ENCODE results near the gene SOX8. TPM values are rescaled to one million over a fixed set of nuclear protein-coding genes. Genes with fewer than 3 reads are reported as not detected.
A peak's percentile ranks its signal among the peaks of the same experiment; 100 is the strongest.
"Not testable (repeated sequence)": the region's sequence is repeated elsewhere in the genome, so short reads cannot be mapped to it uniquely, and the experiment has no call there.

SOX8 gene
- total RNA-seq, 1 donor from 2014 or later = 0.47 TPM

DNA sequence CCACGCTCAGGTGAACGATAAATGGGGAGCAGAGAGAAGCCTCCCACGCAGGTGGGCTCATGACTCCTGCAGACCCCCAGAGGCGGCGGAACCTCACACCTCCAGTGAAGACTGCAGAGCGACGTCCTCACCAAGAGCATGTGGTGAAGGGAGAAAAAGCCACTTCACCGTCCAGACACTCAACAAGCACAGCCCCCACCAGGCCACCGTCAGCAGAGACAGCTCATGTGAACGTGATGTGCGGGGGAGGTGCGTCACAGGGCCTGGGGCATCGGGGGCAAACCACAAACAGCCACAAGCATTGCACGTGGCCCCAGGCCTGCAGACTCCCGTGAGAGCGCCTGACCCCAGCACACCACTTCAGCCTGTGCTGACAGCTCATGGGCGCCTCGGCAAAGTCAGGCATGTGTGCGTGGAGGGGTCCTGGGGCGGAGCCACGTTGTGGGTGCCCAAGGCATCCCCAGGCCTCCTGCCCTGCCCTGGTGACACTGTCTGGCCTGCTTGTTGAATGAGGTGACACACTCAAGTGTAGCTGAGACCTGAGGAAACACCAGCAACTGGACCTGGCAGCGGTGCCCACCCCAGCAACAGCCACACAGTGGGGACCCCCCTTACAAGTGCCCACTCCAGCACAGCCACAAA is 29.8 kb upstream of the SOX8 start:
- intact Hi-C loops (cut with micrococcal nuclease) = no loop called here
- no peak for DNase-seq
- ATAC-seq = no peak

DNA sequence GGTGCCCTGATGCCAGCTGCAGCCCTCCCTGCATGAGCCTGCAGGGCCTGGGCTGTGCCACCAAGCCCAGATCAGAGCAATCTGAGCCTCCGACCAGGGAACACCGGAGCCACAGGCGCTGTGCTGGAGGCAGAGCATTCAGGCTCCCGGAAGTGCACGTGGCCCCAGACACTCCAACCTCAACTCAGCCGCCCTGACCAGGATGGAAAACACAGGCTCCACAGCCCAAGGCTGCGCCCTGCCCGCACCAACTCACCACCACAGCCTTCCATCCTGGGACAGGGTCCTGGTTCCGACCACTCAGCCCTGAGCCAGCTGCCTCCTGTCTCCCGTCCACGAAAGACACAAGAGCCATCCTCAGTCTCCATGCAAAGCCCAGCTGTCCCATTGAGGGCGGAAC is 29.2 kb upstream of the SOX8 start:
- intact Hi-C loops (cut with micrococcal nuclease) = no loop called here
- ATAC-seq (no peak), DNase-seq (no peak)

DNA sequence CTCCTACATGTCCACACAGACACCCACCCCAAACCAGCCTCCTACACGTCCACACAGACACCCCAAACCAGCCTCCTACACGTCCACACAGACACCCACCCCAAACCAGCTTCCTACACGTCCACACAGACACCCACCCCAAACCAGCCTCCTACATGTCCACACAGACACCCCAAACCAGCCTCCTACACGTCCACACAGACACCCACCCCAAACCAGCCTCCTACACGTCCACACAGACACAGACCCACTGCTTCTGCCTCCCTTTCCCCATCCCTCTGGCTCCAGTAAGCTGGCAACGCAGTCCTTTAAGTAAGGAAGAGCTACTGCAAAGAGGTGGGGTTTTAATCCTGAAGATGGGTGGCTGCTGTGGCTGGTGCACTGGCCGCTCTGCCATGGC is 27.8 kb upstream of the SOX8 start:
- intact Hi-C loops (cut with micrococcal nuclease); DNase-seq; ATAC-seq: not testable (repeated sequence)

DNA sequence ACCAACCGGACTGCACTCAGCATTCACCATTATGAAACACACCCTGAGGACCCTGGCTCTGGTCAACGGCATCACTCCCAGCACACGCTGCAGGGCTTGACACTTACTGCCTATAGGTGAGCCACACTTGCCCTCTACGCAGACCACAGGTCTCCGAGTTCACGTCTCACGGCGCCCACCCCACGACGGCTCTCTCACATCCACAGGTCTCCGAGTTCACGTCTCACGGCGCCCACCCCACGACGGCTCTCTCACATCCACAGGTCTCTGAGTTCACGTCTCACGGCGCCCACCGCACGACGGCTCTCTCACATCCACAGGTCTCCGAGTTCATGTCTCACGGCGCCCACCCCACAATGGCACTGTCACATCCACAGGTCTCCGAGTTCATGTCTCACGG is 25.8 kb upstream of the SOX8 start:
- DNase-seq; ATAC-seq; intact Hi-C loops (cut with micrococcal nuclease): not testable (repeated sequence)

DNA sequence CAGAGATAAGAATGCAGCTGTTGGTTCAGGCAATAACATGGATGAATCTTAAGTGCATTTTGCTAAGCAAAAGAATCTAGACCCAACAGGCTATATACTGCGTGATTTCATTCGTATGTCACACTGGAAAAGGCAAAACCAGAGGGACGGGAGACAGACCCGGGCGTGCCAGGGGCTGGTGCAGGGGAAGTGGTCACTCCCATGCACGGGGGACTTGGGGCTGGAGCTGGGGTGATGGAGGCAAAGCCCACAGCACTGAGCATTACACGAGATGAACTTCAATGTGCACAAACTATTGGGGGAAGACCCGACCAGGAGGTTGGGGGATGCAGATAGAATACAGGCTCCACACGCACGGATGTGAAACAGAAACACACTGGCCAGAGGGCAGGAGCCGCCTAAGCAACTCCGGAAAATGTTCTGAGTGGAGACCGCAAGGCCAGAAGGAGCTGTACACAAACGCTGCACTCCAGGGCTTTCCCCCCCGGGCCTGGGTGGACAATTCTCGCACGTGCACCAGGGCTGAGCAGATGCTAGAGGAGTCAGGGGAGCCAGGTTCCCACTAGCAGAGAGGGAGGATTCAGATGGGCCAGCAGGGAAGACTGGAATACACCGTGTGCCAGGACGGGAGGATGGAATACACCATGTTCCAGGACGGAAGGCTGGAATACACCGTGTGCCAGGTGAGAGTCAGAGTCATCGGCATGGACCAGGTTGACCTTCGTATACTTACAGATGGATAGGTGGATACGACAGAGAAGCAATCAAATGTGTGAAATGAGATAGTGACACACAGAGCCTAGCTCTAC is 22.1 kb upstream of the SOX8 start:
- ATAC-seq (no peak), DNase-seq (no peak)
- intact Hi-C loops (cut with micrococcal nuclease) = no loop called here

DNA sequence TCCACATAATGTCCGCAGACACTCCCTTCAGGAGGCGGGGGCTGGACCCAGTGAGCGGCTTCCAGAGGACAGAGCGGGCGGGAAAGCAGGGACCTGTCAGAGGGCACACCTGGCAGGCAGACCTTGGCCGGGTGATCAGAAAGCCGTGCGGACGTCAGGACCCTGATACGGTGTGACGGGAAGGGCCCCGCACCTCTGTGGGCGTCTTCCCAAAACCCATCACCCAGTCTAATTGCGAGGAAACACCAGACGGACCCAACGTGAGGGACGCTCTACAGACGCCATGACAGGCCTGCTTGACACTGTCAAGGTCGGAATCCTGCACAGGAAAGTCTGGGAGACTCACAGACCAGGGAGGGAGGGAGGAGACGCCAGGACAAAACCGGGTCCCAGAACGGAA is 19.2 kb upstream of the SOX8 start:
- DNase-seq (no peak), ATAC-seq (no peak)
- intact Hi-C loops (cut with micrococcal nuclease) = no loop called here

DNA sequence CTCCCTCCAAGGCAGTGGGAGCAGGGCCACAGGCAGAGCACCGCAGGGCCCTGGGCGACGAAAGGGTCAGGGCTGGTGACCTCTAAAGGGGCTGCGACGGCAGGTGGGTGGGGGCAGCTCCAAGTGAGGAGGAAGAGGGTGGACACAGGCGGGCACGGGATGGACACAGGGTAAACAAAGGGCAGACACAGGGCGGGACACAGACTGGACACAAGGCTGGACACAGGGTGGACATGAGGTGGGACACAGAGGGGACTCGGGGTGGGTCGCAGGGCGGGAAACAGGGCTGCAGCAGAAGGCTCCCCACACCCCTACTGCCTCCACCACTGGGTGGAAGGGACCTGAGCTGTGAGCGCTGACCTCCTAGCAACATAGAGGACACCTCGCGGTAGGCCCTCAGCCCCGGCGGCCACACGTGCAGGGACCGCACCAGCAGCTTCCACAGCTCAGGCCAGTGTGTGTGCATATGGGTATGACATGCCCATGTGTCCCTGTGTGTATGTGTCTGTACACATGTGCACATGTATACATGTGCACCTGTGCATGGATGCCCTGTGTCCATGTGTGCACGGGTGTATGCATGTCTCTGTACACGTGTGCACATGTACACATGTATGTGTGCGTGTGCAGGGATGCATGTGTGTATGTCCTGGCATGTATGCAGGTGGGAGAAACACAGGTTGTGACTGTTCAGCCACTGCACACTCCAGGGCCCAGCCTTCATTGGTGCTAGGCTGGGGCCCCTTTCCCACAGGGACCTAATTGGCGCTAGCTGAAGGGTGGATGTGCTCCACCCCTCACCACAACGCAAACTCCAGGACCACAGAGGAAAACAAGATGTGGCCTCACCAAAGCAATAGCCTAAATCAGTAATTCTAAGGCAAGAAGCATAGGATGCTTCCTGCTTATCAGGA is 18.4 kb upstream of the SOX8 start:
- ATAC-seq = no peak
- intact Hi-C loops (cut with micrococcal nuclease) = no loop called here
- no peak for DNase-seq

DNA sequence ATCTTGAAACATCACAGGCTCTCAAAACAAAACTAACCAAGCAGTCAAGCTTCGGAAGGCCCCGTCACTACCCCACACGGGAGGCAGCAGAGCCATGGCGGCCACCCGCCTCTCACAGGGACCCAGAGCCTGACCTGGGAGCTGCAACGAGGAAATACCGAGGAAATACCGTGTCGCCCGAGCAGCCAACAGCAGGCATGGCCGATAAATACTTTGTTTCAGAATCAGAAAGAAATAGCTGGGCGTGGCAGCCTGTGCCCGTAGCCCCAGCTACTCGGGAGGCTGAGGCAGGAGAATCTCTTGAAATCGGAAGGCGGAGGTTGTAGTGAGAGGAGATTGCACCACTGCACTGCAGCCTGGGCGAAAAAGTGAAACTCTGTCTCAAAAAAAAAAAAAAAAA is 17.7 kb upstream of the SOX8 start:
- ATAC-seq (no peak), DNase-seq (no peak)
- intact Hi-C loops (cut with micrococcal nuclease) = no loop called here

DNA sequence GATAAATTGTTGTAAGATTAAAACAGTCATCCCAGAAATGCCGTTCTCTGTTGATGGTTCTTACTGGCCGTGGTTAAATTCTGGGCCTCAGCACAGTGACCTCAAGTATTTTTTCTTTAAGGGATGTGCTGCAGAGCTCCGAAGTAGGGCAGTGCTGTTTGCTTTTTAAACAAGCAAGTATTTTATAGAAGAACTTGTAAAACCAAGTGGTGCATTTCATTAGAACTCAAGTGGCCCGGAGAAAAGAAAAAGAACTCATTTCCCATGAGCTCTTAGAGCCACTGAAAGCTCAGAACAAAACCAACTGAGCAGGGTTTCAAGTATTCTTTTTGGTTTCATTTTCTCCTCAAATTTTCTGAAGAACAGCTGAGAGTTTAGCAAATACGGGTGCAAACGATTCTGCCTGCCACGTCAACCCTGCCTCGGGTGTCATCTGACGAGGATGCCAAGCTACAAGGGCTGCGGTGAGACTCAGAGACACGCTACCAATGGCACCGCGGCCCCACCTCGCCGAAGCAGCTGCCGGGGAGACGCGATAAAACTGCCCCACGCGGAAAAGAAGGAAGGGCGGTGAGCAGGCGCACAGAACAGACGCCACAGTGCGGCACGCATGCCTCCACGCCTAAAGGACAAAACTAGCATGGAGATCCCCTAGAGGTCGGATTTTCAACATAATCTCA is 17.1 kb upstream of the SOX8 start:
- DNase-seq (no peak), ATAC-seq (no peak)
- intact Hi-C loops (cut with micrococcal nuclease) = no loop called here

DNA sequence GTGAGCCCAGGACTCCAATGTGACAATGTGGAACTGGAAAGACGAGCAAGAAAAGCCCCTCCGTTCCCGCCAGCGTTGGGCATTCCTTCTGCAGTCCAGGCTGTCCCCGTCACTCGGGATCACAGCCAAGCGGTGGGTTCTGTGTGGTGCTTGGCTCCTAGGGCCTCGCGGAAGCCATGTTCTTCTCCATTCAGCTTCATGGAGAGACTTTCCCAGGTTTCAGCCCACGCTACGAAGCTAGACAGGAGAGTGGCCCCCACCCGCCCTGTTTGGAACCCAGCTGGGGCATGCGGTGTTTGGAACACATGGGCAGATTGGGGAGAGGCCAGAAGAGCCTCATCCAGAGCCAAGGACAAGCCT is 16.6 kb upstream of the SOX8 start:
- ATAC-seq = no peak
- intact Hi-C loops (cut with micrococcal nuclease) = no loop called here
- DNase-seq = no peak

DNA sequence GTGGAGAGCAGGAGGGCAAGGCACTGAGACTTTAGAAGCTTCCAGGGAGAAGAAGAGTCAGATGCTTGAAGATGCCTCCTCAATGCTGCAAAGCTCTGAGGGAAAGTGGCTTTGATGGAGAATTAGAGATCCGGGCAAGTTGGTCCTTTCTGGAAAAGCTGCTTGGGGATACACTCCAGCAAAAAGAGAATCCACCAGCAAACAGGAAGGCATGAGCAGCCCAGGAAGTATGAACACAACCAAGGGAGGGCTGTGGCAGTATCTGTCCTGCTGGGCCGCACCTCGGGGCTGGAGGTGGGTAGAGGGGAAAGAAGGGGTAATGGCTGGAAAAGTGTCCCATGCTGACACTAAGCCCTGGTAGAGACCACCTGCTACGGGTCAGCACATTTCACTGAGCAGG is 16.1 kb upstream of the SOX8 start:
- intact Hi-C loops (cut with micrococcal nuclease) = no loop called here
- no peak for ATAC-seq
- no peak for DNase-seq

DNA sequence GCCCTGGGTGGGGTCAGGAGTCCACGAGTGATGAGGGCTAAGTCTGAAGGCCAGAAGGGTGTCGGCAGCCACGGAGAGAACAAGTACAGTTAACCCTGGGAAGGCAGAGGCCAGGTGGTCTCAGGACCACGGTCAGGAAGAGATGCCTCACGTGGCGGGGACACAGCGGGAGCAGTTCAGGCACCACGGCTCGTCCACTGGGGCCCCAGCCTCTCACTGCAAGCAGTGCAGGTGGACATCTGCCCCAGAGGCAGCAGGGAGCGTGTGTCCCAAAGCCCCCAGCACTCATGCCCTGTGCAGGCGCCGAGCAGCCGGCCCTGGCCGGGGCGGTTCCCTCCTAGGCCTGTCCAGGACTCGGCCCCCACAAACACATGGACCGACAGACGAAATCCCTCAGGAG is 15.5 kb upstream of the SOX8 start:
- ATAC-seq (no peak), DNase-seq (no peak)
- intact Hi-C loops (cut with micrococcal nuclease) = no loop called here

DNA sequence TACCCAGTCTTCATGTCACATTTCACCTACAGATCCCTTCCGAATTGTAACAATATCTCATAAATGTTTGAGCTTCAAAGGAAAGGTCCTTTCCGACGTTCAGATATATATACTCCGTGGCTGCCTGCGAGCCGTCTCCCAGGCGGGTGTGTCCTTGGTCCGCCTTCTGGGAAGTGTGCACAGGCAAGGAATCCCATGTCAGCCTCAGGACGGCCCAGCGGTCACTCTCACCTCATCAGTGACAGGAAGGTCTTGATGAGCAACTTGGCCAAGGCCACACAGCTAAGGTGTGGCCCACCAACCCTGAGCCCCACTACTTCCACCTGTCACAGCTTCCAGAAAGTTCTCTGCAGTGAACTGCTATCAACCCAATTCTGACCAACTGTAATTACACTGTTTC is 15.1 kb upstream of the SOX8 start:
- DNase-seq (no peak), ATAC-seq (no peak)
- intact Hi-C loops (cut with micrococcal nuclease) = no loop called here

DNA sequence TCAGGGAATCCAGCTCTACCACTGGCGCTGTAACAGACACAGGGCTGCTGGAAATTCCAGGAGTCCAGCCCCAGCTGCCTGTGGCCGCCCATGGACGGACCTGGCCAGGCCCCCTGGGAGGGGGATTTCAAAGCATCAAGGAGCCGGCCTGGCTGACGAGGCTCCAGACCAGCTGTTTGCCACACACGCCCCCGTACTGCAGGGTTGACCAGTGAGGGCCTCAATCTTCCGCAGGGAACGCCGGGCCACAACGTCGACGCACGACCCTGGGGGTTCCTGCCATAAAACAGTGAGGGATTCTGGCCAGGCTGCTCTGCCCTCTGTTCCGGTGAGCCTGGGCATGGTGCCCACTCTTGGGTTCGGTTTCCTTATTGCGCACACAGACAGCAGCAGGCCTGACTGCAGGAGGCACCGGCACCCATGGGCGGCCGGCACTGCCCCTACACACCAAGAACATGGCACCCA is 14.5 kb upstream of the SOX8 start:
- ATAC-seq = no peak
- DNase-seq = no peak
- intact Hi-C loops (cut with micrococcal nuclease) = no loop called here

DNA sequence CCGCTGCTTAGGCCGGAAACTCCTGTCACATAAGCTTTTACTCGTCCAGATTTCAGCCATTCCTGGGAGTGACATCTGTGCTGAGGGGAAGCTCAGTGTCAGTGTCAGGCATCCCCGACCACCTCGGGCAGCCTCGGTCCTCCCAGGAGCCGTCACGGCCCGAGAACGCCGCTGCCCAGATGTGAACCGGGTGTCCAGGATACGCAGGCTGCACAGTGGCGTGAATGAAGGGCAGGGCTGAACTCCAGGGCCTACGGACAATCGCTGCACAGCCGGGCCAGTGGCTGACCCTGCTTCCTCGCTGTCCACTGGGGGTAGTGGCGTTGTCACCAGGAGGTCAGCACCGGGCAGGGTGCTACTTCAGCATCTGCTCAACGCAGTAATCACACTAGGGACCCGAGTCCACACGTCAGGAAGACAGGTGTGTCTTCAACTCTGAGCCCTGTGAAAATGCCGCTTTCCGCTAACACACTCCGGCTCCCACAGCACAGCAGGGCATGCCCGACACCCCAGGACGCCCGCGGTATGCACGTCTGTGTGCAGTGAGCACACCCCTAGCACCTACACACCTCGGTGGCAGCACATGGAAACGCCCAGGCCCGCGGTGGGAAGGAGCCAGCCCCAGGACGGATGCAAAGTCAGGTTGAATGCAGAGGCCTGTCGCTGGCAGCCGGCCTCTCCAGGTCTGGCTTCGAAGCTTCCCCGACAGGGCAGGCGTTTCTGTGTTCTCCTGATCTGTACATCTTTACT is 13.8 kb upstream of the SOX8 start:
- ATAC-seq = no peak
- intact Hi-C loops (cut with micrococcal nuclease) = no loop called here
- no peak for DNase-seq

DNA sequence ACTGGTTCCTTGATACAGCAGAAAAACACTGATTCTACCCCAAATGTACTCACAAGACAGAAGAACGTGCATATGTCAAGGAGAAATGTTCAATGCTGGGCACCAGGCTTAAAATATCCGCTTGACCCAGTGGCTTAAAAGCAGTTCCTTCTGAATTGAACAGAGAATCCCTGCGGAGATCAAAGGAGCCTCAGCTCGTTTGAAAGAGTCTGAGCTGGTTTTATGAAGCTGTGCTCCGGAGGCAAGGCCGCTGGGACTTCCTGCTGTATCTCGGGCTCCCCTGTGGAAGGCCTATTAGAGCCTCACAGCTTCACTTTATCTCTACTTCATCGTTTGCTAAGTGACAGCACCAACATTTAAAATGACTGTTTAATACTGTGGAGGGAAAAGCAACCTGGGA is 12.9 kb upstream of the SOX8 start:
- ATAC-seq (no peak), DNase-seq (no peak)
- intact Hi-C loops (cut with micrococcal nuclease) = no loop called here

DNA sequence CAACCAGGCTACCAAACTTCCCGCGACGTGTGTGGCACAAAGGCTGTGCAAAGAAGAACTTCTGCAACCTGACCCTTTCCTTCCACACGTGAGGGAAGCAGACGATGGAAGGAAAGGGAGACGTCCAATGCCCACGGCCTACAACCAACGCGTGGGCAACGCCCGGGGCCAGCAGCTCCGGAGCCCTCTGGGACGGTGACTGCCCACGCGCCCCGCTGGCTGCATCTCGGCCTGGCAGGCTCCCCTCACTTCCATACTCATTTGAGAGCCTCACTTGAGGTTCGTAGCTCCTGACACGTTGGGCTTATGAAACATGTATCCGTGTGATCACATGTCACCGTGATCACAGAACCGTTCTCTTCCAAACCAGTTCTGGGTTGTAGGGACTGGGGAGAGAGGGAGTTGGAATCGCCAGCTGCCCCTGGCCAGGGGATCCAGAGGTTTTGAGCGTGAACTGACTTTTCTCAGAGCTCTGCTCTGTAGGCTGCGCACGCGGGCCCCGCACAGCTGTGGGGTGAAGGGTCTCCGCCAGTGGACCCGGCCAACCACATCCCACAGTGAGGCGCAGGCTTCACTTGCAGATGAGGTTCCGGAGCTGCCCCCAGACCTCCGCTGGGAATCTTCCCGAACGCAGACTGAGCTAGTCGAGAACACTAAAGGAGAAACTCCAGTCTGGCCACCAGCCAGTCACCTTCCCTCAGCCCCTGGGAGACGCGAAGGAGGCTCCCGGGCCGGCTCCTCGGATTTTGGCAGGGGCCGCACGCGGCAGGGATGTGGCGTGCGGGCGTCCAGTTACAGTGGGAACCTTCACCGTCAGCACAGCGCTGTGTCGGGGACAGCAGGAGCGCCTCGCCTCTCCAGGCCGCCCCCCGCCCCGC is 11.8 kb upstream of the SOX8 start:
- intact Hi-C loops (cut with micrococcal nuclease) = no loop called here
- ATAC-seq (peak; percentile 10), DNase-seq (no peak)

DNA sequence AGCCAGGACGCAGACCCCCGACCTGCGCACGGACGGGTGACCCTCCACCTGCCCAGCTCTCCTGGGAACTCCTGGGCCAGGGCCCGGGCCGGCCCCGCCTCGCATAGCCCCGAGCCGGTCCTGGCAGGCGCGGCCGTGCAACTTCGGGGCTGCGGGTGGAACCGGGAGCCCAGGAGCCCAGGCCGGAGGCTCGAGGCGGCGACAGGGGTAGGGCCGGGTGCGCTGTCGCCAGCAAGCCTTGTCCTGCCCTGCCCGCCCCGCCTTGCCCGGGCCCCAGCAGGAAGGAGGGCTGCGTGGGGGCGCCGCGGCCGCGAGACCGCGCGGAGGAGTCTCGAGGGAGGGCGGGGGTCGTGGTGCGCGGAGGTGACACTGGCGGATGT is 11.2 kb upstream of the SOX8 start:
- intact Hi-C loops (cut with micrococcal nuclease) = no loop called here
- ATAC-seq (peak; percentile 42), DNase-seq (peak; percentile 52)

Measured in left ventricle myocardium superior (tissue), 1 donor.